Measurements from ENCODE around the gene RTKN2.

Gene RTKN2

DNA sequence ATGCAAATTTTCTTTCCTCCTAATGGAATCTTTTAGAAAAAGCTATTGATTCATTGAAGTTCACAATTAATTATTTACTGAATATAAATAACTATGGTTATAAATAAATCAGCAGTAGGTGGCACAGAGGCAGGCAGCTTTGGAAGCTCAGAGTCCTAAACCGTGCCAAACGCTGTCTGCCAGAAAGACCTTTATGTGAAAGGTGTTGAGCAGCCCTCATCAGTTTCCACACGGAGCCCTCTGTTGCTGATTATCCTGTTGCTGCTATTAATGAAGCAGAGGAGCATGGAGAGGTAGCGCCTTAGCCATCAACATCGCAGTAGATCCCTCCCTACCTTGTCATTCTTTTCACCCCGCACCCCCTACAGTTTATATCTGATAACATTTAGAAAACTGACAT is 51.0 kb downstream of the RTKN2 start:
- DNase-seq = no peak

DNA sequence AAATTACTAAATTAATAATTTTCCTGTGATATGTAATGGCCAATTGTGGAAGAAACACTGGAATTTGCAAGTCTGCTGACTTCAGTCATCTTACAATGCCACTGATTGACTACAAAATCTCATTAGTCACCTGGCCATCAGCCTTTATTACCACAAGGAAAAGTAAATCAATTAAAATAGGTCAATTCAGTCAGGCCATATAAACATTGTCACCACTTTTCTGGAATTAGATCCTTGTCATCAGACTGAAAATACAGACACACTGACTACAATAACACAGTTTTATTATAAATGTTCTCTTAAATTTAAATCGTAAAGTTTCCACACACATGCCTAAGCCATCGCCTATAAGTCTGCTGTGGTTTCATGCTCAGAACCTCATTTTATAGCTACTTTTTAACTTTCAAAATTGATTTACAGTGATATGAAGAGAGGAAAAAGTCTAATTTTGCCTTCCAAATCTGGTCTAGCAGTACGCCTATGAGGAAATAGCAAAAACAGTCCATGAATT is 54.2 kb downstream of the RTKN2 start:
- no peak for DNase-seq

DNA sequence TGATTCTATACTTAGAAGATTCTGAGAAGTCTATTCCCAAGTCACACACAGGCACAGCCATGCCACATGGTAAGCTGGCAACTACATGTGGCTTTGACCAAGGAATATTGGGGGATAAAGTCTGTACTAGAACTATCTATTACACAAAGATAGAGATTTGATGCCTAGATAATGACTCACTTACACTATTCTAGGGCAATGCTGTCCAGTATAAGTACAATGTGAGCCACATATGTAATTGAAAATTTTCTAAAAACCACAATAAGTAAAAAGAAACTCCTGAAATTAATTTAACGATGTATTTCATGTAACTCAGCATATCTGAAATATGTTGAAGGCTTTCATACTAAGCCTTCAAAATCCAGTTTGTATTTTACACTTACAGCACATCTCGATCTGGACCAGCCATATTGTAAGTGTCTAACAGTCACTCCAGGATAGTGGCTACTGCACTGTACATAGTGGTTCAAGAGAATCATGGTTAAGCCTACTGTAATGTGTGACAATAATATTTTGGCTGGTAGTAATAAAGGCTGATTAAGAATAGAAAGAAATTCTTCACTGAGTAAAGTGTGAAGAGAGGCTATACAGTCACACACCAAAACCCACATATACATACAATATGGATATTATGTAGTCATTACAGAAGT is 62.8 kb downstream of the RTKN2 start:
- no peak for DNase-seq

DNA sequence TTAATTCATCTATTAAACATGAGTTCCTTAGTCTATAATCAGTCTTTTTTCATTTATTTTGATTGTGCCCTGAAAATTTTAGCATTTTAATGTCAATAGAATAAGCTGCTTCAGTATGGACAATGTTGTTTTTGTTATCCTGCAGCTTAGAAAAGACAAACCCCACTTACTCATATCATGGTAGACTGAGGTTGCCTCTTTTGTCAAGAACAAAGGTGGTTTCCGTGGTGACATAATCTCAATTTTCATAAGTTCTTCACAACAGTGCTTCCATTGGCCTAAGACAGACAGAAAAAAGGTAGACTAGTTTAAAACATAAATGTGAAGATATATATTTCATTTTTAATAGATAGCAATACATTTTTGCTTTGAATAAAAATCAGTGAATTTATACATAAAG is 69.1 kb downstream of the RTKN2 start:
- DNase-seq = no peak

DNA sequence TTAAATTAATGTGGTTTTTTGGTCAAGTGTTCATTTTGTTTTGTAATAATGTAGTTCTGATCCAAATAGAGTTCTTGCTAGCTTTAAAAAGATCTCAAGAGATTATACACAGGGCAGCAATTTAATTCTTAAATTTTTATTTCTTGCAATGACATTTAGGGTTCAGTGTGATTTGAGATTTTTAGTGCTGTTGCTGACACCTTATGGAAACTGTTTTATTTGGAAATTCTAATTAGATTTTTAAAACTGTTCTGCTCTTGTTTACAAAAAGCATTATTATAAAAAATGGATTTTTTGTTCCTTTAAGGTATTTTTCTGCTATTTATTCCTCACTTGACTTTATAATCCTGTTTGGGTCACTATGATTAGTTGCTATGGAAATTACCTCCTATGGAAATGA is 72.1 kb downstream of the RTKN2 start:
- no peak for DNase-seq

DNA sequence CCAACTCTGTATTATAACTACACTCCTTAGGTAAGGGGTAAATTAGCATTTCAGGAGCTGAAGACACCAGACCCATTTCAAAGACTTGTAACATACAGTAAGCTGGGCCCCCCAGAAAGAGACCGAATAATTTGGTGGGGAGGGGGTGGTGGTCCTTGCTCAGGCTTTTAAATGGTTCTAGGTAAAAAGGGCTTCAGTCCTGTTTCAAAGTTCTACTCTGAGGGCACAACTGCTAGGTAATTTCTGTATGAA is 73.0 kb downstream of the RTKN2 start:
- DNase-seq = no peak

DNA sequence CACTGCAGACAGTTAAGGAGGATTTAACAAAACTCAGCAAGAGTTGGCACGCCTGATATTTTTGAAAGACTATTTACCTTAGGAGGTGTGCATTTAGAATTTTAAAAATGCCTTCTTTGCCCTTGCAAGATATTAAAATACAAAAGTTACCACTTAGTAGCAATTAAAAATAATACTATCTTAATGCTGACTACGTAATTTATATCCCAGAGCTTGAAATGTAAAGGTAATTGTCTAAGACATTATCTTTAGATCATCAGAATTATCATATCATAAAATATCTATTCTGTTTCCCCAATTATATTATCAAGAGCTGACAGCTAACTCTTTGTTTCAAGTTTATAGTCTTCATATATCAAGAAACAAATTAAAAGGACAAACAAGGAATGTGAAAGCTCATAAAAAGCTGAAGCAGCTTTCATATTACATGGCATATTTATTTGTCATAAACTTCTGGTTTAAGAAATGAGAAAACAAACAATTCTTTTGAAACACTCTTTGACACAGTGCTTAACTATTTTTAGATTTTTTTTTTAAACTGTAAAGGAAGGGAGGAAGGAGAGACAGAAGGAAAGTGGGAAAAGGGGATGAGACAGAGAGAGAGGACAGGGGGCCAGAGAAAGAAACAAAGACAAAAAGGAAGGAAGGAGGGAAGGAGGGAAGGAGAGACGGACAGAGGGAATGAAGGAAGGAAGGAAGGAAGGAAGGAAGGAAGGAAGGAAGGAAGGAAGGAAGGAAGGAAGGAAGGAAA is 73.5 kb downstream of the RTKN2 start:
- no peak for DNase-seq

DNA sequence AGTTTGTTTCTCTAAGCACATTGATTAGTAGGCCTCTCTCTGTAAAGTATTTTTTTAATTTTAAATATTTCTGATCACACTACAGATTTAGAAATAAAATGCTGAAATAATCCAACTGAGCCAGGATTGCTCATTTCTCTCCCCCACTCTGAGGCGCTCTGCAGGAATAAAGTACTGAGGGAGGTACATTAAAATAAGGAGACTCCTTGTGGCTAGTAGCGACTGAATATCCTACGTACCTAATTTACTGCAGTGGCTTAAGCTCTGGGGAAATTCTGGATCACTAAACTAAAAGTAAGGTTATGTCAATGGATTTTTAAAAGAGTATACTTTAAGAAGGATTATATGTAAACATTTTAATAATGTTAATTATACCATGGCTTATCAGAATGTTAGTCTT is 75.2 kb downstream of the RTKN2 start:
- no peak for DNase-seq

DNA sequence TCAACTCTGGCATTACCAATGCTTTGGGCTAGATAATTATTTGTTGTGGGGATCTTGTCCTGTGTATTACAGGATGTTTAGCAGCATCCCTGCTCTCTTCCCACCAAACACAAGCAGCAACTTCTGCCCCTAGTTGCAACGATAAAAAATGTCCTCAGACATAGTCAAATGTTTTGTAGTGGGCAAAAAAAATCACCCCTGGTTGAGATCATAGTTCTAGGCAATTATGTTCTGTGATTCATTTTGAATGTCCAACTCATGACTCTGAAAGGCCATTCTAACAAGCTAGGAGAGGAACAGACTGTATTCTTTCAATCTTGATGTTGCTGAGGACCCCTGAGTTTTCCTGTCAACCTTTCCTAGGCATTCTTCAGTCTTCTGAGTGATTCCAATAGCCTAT is 79.5 kb downstream of the RTKN2 start:
- DNase-seq = no peak

DNA sequence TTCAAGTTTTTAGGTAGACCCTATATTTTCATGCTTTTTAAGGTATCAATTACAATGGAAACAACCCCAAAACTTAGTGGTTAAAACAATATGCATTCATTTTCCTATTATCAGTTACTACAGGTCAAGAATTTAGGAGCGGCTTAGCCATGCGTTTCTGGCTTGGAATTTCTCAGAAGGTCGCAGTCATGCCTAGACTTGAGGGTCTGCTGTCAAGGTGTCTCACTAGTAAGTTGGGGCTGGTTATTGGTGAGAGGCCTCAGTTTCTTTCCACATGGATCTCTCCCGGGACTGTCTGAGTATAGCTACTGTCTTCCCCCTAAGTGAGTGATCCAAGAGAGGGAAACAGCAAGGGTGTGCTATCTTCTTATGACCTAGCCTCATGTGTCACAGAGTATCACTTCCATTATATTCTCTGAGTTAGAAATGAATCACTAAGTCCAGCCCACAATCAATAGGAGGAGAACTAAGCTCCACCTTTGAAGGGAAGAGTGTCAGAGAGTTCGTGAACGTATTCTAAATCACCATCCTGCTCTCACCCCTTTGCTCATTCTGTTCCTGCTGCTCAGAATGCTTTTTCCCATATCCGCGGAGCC is 80.5 kb downstream of the RTKN2 start:
- DNase-seq = no peak

DNA sequence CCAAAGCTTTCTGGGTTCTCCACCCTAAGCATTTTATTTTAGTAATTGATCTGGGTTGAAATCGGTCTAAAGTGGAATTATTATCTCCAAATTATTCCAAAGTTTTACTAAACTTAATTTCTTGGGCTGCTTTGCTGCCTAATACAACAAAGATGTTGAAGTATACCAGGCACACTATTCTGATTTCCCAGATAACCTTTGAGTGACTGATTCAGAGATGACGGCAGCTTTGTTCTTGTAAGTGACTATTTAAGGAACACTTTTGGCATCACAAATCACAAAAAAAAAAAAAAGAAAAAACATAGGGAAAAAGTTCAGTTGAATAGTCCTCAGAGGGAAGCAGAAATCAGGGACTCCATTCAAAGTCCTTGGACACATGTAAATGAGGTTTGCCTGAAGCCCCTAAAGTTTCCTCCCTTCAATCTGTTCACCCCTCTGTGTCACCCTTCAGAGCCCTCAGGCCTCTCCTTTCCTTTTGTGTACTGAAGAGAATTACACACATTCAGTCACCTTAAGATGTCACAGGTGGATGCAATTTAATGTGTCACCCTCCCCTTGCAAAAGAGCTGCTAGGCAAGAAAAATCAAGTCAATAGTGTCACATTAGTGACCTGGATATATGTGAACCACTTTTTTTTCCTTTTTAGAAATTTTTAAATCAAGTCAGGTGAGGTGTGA is 81.5 kb downstream of the RTKN2 start:
- DNase-seq = no peak

DNA sequence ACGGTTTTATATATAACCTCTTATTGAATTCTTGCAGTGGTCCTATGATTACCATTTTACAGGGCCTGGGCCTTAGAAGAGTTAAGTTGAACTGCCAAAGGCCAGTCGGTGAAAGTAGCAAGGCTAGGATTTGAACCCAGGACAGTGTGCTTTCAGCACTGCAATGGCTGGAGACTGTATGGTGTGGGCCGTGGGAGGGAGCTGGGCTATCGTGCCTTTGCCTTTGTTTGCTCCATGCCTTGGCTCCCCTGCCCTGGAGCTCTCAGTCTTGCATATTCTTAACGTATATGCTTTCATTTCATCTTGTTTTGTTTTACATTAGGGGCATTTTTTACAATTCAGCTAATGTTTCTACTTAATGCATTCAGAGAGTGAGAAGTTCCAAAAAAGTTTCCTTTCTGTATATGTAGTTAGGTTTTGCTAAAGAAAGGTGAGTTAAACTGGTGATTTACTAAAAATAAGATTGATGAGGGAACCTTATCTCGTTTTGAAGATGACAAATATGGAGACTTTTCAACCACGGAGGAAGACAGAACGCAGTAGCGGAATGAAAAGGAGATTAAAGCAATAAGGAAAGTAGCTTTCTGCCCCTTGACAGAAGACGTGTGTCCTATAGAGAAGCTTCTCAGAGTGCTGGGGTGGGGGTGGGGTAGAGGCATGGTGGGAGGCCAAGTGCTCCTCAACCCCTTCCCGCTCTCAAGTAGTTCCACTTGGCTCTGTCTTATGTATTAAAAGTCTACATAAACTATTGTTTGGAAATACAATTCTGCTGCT is 82.5 kb downstream of the RTKN2 start:
- DNase-seq = no peak

DNA sequence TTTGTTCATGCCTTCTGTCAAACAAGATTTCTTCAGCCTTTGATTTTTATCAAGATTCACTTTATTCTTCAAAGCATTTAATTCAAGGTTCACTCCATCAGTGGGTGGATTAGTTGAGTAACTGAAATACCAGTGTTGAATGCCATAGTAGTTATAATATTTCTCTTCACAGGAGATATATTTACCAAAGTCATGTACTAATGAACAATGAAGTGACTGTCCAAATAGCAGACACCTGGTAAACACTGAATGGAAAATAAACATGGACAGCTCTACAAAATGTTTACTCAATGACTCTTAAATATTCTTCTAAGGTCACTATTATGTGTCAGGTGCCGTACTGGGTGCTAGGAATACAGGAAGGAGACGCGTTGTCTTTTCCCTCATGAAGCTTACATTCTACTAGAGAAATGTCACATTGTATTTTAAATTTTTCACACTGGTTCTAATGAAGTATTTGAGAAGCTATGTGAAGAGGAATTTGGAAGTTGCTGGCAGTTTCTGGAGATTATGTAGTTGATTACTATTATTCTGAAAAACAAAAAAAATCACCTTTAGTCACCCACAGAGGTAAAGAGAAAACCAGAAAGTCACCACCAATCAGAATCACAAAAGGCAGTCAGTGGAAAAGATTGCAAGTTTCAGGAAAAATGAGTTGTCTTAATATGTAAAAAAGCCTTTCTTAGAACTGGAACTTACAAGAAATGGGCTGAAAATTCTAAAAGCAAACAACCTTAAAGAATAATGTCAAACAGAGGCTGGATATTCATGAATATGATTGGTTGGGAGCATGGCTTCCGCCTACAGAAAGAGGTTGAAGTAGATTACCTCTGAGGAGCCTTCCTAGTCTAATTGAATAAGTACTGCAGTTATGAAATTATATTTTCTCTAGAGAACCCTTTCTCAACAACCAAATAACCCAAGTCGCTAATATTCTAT is 84.5 kb downstream of the RTKN2 start:
- no peak for DNase-seq

DNA sequence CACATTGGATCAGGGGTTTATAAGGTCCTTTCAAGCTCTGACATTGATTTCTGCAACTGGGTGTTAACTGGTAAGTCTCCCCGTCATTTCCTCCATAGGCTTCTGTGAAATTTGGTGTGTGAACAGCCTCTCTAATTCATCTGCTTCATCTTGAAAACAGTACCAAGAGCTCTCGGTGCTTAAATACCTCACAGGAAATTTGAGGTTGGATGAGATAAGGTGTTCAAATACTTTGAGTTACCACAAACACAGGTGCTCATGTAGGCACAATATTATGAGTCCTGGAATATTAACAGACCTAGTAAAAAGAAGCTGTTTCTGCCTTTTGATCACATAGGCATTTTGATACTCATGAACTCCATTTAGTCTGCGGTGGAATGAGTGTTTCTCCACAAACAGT is 85.2 kb downstream of the RTKN2 start:
- DNase-seq = no peak

DNA sequence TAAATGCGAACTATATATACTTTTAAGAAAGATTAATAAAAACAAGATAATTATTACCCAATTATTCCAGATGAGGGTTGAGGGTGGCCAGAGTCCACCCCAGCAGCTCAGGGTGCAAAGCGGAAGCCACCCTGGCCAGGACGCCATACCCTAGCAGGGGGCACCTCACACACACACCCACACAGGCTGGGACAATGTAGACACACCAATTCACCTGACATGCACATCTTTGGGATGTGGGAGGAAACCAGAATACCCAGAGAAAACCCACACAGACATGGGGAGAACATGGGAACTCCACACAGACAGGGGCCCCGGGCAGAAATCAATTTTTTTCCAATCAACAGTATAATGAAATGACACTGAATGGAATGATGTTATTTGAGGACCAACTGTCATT is 86.0 kb downstream of the RTKN2 start:
- DNase-seq = no peak

DNA sequence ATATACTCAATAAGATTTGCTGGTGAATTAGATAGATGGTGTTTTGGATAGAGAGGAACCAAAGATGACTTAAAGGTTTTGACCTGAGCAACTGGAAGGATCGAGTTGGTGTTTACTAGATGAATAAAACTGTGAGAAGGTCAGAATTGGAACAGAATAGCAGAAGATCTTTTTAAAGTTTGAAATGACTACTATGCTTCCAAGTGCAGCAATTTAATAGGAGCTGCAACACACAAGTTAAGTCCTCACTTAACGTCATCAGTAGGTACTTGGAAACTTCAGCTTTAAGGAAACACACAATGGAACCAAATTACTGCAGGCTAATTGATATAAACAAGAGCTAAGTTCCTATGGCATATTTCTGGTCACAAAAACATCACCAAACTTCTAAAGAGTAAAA is 86.5 kb downstream of the RTKN2 start:
- no peak for DNase-seq

DNA sequence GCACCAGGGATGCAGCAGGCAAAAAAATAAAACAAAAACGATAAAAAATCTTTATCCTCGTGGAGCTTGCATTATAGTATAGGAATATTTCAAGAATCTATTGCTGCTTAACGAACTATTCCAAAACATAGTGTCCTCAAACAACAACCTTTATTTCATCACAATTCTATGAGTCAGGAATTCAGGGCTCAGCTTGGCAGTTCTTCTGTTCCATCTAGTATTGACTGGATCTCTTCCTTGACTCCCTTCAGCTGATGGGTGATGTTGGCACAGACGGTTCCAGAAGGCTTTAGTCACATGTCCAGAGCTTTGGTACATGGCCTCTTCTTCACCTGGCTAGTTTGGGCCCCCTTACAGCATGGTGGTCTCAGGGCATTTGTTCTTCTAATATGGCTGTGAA is 88.0 kb downstream of the RTKN2 start:
- DNase-seq = no peak

DNA sequence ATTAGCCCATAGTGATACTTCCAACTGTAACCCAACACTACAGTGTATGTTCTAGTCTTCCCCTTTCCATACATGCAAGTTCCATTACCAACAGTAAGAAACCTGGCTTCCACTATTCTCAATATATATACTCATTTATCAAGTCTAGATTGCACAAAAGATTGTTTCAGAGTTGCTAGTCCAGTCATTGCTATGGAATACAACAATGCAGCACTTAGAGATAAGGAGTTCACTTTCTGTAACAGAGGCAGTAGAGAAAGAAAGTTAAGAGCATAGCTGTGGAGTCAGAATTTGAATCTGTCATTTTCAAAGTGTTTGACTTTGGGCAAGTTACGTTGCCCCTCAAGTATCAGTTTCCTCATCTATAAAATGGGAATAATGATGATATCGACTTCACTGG is 90.1 kb downstream of the RTKN2 start:
- no peak for DNase-seq

DNA sequence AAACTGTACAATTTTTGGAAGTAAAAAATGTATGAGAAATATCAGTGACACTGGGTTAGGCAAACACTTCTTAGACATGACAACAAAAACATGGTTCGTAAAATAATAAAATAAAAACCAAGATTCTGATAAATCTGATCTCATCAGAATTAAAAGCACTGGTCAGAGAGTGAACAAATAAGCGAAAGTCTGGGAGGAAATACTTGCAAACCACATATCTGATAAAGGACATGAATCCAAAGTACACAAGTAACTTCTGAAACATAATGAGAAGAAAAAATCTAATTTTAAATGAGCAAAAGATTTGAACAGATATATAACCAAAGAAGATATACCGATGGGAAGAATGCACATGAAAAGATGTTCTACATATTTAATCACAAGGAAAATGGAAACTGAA is 91.5 kb downstream of the RTKN2 start:
- DNase-seq = no peak

DNA sequence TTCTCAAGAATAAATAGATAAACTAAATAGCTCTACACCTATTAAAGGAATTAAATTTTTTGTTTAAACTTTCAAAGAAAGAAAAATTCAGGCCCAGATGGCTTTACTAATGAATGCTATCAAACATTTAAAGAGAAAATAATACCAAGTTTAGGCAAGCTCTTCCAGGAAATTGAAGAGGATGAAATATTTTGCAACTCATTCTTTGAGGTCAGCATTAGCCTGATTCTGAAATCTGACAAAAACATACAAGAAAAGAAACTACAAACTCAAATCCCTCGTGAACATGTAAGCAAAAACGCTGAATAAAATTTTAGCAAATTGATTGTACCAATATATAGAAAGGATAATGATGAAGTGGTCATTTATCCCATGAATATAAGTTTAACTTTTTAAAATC is 93.4 kb downstream of the RTKN2 start:
- no peak for DNase-seq

DNA sequence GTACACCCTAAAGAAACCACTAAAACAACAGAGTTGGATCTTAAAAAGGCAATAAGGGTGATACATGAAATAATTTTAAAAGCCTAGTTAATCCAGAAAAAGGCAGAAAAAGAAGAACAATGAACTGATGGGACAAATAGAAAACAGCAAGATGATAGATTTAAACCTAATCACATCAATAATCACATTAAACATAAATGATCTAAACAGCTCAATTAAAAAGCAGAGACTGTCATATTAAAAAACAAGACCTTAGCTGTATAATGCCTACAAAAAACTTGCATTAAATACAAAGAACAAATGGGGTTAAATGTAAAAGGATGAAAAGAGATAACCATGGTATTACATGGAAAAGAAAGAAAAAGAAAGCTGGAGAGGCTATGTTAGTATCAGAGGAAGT is 96.2 kb downstream of the RTKN2 start:
- no peak for DNase-seq

DNA sequence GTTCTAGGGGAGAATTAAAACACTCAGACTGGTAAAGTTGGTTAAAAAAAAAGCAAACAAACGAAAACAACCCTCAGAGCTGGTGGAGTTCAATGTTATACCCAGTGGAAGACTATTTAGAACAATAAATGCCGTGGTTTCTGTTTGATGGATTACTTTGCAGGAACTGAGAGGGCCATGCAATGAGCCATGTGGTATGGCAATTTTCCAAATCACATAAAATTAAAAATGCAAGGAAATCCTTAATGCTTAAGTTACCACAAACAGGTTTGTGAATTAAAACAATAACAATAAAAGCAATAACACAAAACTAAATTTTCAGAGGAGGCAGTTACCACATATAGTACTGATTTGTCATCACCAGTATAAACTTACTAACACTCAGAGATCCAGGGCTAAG is 96.9 kb downstream of the RTKN2 start:
- DNase-seq = no peak
